Smooth muscle cell (in vitro differentiated cells): ENCODE results near the gene SAPCD2. TPM values are rescaled to one million over a fixed set of nuclear protein-coding genes. Genes with fewer than 3 reads are reported as not detected.
"Not testable (repeated sequence)": the region's sequence is repeated elsewhere in the genome, so short reads cannot be mapped to it uniquely, and the experiment has no call there.

Source experiments
- DNase-seq: peaks from one replicate; lab custom pipeline; 2025; ENCODE audit not compliant: unreplicated experiment; lab: John Stamatoyannopoulos, UW
- H2AFZ ChIP-seq: fragments of 200-600 bp; sonication (generic); 2 replicates; pipeline ENCODE4 v1.6.0; 2016; ENCODE audit warnings: antibody characterized with exemption, low read depth, mild to moderate bottlenecking
- H3F3A ChIP-seq: fragments of 200-600 bp; sonication (generic); 2 replicates; pipeline ENCODE4 v1.6.0; 2017; ENCODE audit warnings: antibody characterized with exemption, low read depth
- H3K27ac ChIP-seq: fragments of 200-600 bp; sonication (generic); 2 replicates; pipeline ENCODE4 v1.5.1; 2016; ENCODE audit warnings: low read depth, mild to moderate bottlenecking
- H3K27me3 ChIP-seq: fragments of 200-600 bp; sonication (generic); 2 replicates; pipeline ENCODE4 v1.6.1; 2016; ENCODE audit warnings: low read depth, mild to moderate bottlenecking
- H3K36me3 ChIP-seq: fragments of 200-600 bp; sonication (generic); 2 replicates; pipeline ENCODE4 v1.5.1; 2016; ENCODE audit warnings: low read depth
- H3K4me1 ChIP-seq: fragments of 200-600 bp; sonication (generic); 2 replicates; pipeline ENCODE4 v1.5.1; 2016; ENCODE audit warnings: low read depth
- H3K4me2 ChIP-seq: fragments of 200-600 bp; sonication (generic); 2 replicates; pipeline ENCODE4 v1.6.0; 2016; ENCODE audit warnings: mild to moderate bottlenecking
- H3K4me3 ChIP-seq: fragments of 200-600 bp; sonication (generic); 2 replicates; pipeline ENCODE4 v1.5.1; 2016; ENCODE audit warnings: mild to moderate bottlenecking
- H3K79me2 ChIP-seq: fragments of 200-600 bp; sonication (generic); 2 replicates; pipeline ENCODE4 v1.6.0; 2016; ENCODE audit warnings: low read depth, mild to moderate bottlenecking
- H3K9ac ChIP-seq: fragments of 200-600 bp; sonication (generic); 2 replicates; pipeline ENCODE4 v1.6.0; 2016; ENCODE audit warnings: low read depth
- H3K9me3 ChIP-seq: fragments of 200-600 bp; sonication (generic); replicated peaks from 2 replicates; pipeline ENCODE4 v1.5.1; 2016; ENCODE audit warnings: low read depth
- H4K20me1 ChIP-seq: fragments of 200-600 bp; sonication (generic); 2 replicates; pipeline ENCODE4 v1.6.0; 2016; ENCODE audit warnings: low read depth
- CTCF ChIP-seq: fragments of 200-600 bp; sonication (generic); IDR thresholded peaks from 2 replicates; pipeline ENCODE4 v1.5.1; 2017; ENCODE audit warnings: borderline replicate concordance, mild to moderate bottlenecking, antibody characterized with exemption; ENCODE audit not compliant: insufficient read depth, poor library complexity, severe bottlenecking
- WGBS: methylation state at CpG from one replicate; pipeline ENCODE4 v1.1.7; 2016; ENCODE audit warnings: low lambda C conversion rate; 5-methylcytosine and 5-hydroxymethylcytosine counted together
- polyA plus RNA-seq: library from polyadenylated mRNA; unstranded; fragments of >200 nt; fragmentation: Nextera tagmentation; extraction: Ambion mirVana; gene quantifications from 2 replicates; pipeline ENCODE4 v1.2.1, GENCODE V29; 2016
- total RNA-seq: library from RNA; depleted of rRNA; stranded (reverse); fragments of >200 nt; gene quantifications from 2 replicates; pipeline ENCODE4 v1.2.3, GENCODE V29; 2014

SAPCD2 gene
- total and polyA plus RNA-seq, 2 experiments from 2014 or later = 1.9 to 3.9 TPM

GRCh38 chr9:137064027-137064879, 6.1 kb downstream of the SAPCD2 start:
- H4K20me1 ChIP-seq = no peaks in the 10 kb centered on the region
- H3K4me2 ChIP-seq = no peak overlapping the region
- H3K4me1 ChIP-seq = no peaks in the 10 kb centered on the region
- H3F3A ChIP-seq = no peaks in the 10 kb centered on the region
- H3K4me3 ChIP-seq = no peak overlapping the region
- H3K27ac ChIP-seq = no peak overlapping the region
- no peaks in the 10 kb centered on the region for H3K36me3 ChIP-seq
- 51% methylated on average over 45 of the region's 55 CpGs for WGBS
- H3K27me3 ChIP-seq = peaks cover 2% of the 10 kb centered on the region
- H3K9me3 ChIP-seq = no peaks in the 10 kb centered on the region
- no peak overlapping the region for H3K9ac ChIP-seq
- H3K79me2 ChIP-seq = no peaks in the 10 kb centered on the region
- peak; percentile 23 for DNase-seq
- no peak overlapping the region for H2AFZ ChIP-seq
- TF ChIP-seq CTCF = peak; percentile 99

- Histone ChIP-seq H3K4me3 (no peak overlapping the region), H4K20me1 (no peaks in the 10 kb centered on the region), H3K27me3 (no peaks in the 10 kb centered on the region), H3F3A (no peaks in the 10 kb centered on the region), H2AFZ (no peak overlapping the region), H3K27ac (no peak overlapping the region), H3K36me3 (no peaks in the 10 kb centered on the region), H3K9ac (no peak overlapping the region), H3K4me2 (no peak overlapping the region), H3K4me1 (no peaks in the 10 kb centered on the region), H3K79me2 (no peaks in the 10 kb centered on the region), H3K9me3 (no peaks in the 10 kb centered on the region)
- TF ChIP-seq CTCF = no peak
- WGBS = 92% methylated on average over 19 of the region's 26 CpGs
- no peak for DNase-seq
Measured at GRCh38 chr9:137063311-137064026, 6.9 kb downstream of the SAPCD2 start.

- not testable (repeated sequence) for H3K27me3 ChIP-seq, H3K4me2 ChIP-seq, H3K4me1 ChIP-seq, H3K27ac ChIP-seq, H3K9me3 ChIP-seq, H3K36me3 ChIP-seq, H2AFZ ChIP-seq, H4K20me1 ChIP-seq, H3F3A ChIP-seq, DNase-seq, H3K79me2 ChIP-seq, H3K9ac ChIP-seq, H3K4me3 ChIP-seq
- 91% methylated on average over 9 of the region's 9 CpGs for WGBS
Measured at GRCh38 chr9:137062798-137063197, 7.6 kb downstream of the SAPCD2 start.

GRCh38 chr9:137062384-137062783, 8.0 kb downstream of the SAPCD2 start:
- Histone ChIP-seq H3K36me3 (no peaks in the 10 kb centered on the region), H3K9ac (no peak overlapping the region), H3K9me3 (no peaks in the 10 kb centered on the region), H3K27ac (no peak overlapping the region), H3K27me3 (no peaks in the 10 kb centered on the region), H3K4me1 (no peaks in the 10 kb centered on the region), H4K20me1 (no peaks in the 10 kb centered on the region), H2AFZ (no peak overlapping the region), H3F3A (no peaks in the 10 kb centered on the region), H3K79me2 (no peaks in the 10 kb centered on the region), H3K4me2 (no peak overlapping the region), H3K4me3 (no peak overlapping the region)
- 91% methylated on average over 15 of the region's 15 CpGs for WGBS
- no peak for DNase-seq
- TF ChIP-seq CTCF = no peak
